ENCODE results near the gene NOVA2.

Gene NOVA2, protein sequence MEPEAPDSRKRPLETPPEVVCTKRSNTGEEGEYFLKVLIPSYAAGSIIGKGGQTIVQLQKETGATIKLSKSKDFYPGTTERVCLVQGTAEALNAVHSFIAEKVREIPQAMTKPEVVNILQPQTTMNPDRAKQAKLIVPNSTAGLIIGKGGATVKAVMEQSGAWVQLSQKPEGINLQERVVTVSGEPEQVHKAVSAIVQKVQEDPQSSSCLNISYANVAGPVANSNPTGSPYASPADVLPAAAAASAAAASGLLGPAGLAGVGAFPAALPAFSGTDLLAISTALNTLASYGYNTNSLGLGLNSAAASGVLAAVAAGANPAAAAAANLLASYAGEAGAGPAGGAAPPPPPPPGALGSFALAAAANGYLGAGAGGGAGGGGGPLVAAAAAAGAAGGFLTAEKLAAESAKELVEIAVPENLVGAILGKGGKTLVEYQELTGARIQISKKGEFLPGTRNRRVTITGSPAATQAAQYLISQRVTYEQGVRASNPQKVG

GRCh38 chr19:45973553-45974338 lies at the start of gene NOVA2:
Gene NOVA2, minus strand, starts transcription at chr19:45973865. Its CDS starts 514 bp downstream, at chr19:45973351.
- CTCF ChIA-PET = interaction anchor here (1.0 kb wide), 1 partner anchor 91 kb away, joined by 3 read pairs; no protein-coding TSS in a partner anchor
- POLR2A ChIA-PET = no interaction called here
- TF ChIP-seq, protein P1, sequence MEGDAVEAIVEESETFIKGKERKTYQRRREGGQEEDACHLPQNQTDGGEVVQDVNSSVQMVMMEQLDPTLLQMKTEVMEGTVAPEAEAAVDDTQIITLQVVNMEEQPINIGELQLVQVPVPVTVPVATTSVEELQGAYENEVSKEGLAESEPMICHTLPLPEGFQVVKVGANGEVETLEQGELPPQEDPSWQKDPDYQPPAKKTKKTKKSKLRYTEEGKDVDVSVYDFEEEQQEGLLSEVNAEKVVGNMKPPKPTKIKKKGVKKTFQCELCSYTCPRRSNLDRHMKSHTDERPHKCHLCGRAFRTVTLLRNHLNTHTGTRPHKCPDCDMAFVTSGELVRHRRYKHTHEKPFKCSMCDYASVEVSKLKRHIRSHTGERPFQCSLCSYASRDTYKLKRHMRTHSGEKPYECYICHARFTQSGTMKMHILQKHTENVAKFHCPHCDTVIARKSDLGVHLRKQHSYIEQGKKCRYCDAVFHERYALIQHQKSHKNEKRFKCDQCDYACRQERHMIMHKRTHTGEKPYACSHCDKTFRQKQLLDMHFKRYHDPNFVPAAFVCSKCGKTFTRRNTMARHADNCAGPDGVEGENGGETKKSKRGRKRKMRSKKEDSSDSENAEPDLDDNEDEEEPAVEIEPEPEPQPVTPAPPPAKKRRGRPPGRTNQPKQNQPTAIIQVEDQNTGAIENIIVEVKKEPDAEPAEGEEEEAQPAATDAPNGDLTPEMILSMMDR (IDR thresholded peaks at IDR 0.05; ENCODE audit: control extremely low read depth, extremely low read depth, low read depth, missing control alignments) = no peak
- DNase-seq (ENCODE audit: extremely low spot score) = peak; percentile 74

- TF ChIP-seq, protein P1 (IDR thresholded peaks at IDR 0.05; ENCODE audit: control extremely low read depth, extremely low read depth, low read depth, missing control alignments) = no peak
- ChIA-PET POLR2A (no interaction called here), CTCF (interaction anchor here (0.7 kb wide), 1 partner anchor 494 kb away, joined by 3 read pairs; no protein-coding TSS in a partner anchor)
- no peak for DNase-seq (ENCODE audit: extremely low spot score)
Observed at GRCh38 chr19:46023311-46023779, 49.7 kb upstream of the NOVA2 start.

DNA sequence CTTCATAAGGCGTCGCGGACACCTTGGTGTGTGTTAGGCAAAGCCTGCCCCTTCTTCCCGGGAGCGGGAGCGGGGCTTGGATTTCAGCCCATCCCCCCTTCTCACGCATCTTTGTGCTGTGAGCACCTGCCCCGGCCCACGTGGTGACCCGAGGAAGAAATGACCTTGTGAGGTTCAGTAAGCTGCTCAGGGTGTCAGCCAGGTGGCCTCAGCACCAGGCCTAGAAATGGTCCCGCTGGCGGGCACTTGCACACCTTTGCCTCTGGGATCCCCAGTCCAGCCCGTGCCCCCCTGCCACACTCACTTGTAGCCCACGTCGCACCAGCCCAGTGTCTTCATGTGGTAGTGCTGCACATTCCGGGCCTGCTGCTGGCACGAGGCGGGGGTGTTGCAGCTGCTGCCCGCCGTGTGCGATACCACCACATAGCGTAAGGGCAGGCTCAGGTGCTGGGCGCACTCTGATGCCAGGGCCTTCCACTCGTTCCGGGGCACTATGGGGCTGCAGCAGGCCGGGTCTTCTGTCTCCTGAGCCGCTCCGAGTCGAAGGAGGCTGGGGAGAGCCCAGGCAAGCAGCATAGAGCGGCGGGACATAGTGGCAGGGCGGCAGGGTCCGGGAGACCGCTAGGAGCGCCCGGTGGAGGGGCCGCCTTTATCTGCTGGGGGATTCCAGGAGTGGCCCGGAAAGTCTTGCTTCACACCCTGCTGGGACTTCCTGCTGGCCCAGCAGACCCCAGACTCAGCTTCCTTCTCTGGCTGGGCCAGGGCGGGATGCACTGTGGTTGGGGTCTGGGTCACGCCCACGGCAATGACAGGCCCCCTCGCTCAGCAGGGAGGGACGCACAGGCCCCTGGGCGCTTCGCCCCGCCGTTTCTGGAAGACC lies 49.0 kb upstream of the NOVA2 start, which contains the start of gene PGLYRP1:
Gene PGLYRP1 (minus strand): TSS at position 623 of the 880 bp plus-strand sequence. CDS start 32 bp downstream, at position 591.
- ChIA-PET CTCF (interaction anchor here (2.6 kb wide), 1 partner anchor 13 kb away, joined by 7 read pairs; no protein-coding TSS in a partner anchor), POLR2A (no interaction called here)
- no peak for DNase-seq (ENCODE audit: extremely low spot score)
- TF ChIP-seq, protein P1 (IDR thresholded peaks at IDR 0.05; ENCODE audit: control extremely low read depth, extremely low read depth, low read depth, missing control alignments) = no peak

- ChIA-PET POLR2A (no interaction called here), CTCF (interaction anchor here (2.6 kb wide), 1 partner anchor 12 kb away, joined by 7 read pairs; no protein-coding TSS in a partner anchor)
- TF ChIP-seq, protein P1 (IDR thresholded peaks at IDR 0.05; ENCODE audit: control extremely low read depth, extremely low read depth, low read depth, missing control alignments) = no peak
- peak; percentile 9 for DNase-seq (ENCODE audit: extremely low spot score)
Observed at GRCh38 chr19:46022061-46022430, 48.4 kb upstream of the NOVA2 start.

DNA sequence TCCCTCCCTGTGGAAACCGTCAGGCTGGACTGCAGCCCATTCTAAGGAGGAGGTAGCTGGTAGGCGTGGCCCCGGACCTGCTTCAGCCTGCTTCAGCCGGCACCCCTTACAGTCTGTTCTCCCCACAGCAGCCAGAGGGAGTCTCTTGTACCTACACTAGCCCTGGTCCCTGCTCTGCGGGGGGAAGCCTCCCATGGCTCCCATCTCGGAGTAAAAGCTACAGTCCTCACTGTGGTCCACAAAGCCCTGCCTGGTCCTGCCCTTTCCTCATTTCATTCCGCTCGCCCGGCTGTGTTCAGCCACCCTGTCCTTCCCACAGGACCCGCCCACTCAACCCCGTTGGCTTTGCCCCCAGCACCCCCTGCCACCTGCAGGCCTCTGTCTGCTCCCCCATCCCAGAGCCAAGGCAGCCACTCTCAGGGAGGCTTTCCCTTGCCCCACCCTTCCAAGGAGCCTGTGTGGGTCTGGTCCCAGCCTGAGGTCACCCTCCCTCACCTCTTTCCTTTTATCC lies 47.9 kb upstream of the NOVA2 start:
- DNase-seq (ENCODE audit: extremely low spot score) = no peak
- CTCF ChIA-PET = interaction anchor here (2.6 kb wide), 1 partner anchor 12 kb away, joined by 7 read pairs; no protein-coding TSS in a partner anchor
- POLR2A ChIA-PET = no interaction called here

More for the DNA sequence above, 47.9 kb upstream of the NOVA2 start:
- TF ChIP-seq, protein P1 (IDR thresholded peaks at IDR 0.05; ENCODE audit: control extremely low read depth, extremely low read depth, low read depth, missing control alignments) = no peak
